SK-N-MC (cell line): ENCODE data around the gene ZGLP1.

Experiments used
- EZH2 ChIP-seq: fragments of 200-600 bp; sonication (generic); IDR thresholded peaks from one replicate; pipeline ENCODE4 v1.6.1; 2017; ENCODE audit warnings: antibody characterized with exemption
- FOXP2 ChIP-seq: optimal IDR thresholded peaks from 2 replicates; pipeline ENCODE3; 2011; ENCODE audit warnings: mild to moderate bottlenecking, moderate library complexity; ENCODE audit not compliant: insufficient read depth; ENCODE audit errors: extremely low read length, control extremely low read depth

GRCh38 chr19:10288662-10289166 lies 20.9 kb downstream of the ZGLP1 start:
- no peak for TF ChIP-seq EZH2
- TF ChIP-seq FOXP2 = no peak
